Right atrium auricular region (tissue), 2 donors: ENCODE data around the gene PDSS2. TPM values are rescaled to one million over a fixed set of nuclear protein-coding genes. Genes with fewer than 3 reads are reported as not detected.
"Not testable (repeated sequence)": the region's sequence is repeated elsewhere in the genome, so short reads cannot be mapped to it uniquely, and the experiment has no call there.

Experiments
- DNase-seq: peaks from one replicate; pipeline ENCODE4 v3.0.0-alpha.2; 2019; ENCODE audit warnings: low spot score
- H3K27ac ChIP-seq, 2 donors: fragments of 200-600 bp; sonication (generic); 1 replicate in 1 of 2; 2 replicates in 1 of 2; pipeline ENCODE4 v1.5.1; 2016 to 2019
- H3K27me3 ChIP-seq, 2 donors: fragments of 200-600 bp; sonication (generic); one replicate each; pipeline versions ENCODE4 v1.5.1 to v1.6.0; 2017 to 2019
- H3K36me3 ChIP-seq: fragments of 200-600 bp; sonication (generic); one replicate; pipeline ENCODE4 v1.5.1; 2016
- H3K4me1 ChIP-seq, 2 donors: fragments of 200-600 bp; sonication (generic); one replicate each; pipeline versions ENCODE4 v1.5.1 to v1.6.0; 2017 to 2019
- H3K4me3 ChIP-seq, 2 donors: fragments of 200-600 bp; sonication (generic); 1 replicate in 1 of 2; 2 replicates in 1 of 2; pipeline ENCODE4 v1.5.1; 2017 to 2019; ENCODE audit warnings: mild to moderate bottlenecking in 1 of 2, moderate library complexity in 1 of 2
- H3K9me3 ChIP-seq, 2 donors: fragments of 200-600 bp; sonication (generic); one replicate each; pipeline ENCODE4 v1.5.1; 2019
- CTCF ChIP-seq, 2 donors: fragments of 200-600 bp; sonication (generic); IDR thresholded peaks; one replicate each; pipeline ENCODE4 v1.5.1; 2019; ENCODE audit warnings: antibody characterized with exemption in 2 of 2
- total RNA-seq, 2 donors: library from RNA; depleted of rRNA; stranded (reverse); fragments of >200 nt; gene quantifications; one replicate each; pipeline ENCODE4 v1.1.0, GENCODE V29; 2016

Gene PDSS2
- total RNA-seq, 2 donors from 2014 or later: 8.8 to 18.2 TPM

GRCh38 chr6:107123501-107123900 lies 335.9 kb downstream of the PDSS2 start:
- DNase-seq: no peak
- H3K4me1 ChIP-seq: no peaks in the 10 kb centered on the region
- H3K4me3 ChIP-seq: no peak overlapping the region
- no peaks in the 10 kb centered on the region for H3K27me3 ChIP-seq
- H3K36me3 ChIP-seq: no peaks in the 10 kb centered on the region
- no peak overlapping the region for H3K27ac ChIP-seq
- no peak for TF ChIP-seq CTCF (IDR thresholded peaks at IDR 0.05)
- H3K9me3 ChIP-seq: no peaks in the 10 kb centered on the region

DNA sequence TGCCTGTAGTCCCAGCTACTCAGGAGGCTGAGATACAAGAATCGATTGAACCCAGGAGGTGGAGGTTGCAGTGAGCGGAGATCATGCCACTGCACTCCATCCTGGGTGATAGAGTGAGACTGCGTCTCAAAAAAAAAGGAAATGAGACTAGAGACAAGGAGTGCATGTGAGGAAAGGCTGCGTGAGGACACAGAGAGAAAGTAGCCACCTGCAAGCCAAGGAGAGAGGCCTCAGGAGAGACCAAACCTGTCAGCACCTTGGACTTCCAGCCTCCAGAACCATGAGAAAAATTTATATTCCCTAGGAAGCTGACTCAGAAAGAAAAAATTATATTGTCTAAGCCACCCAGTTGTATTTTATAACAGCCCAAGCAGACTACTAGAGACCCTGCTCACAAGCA lies 336.6 kb downstream of the PDSS2 start:
- no peaks in the 10 kb centered on the region for H3K36me3 ChIP-seq
- no peak overlapping the region for H3K4me3 ChIP-seq
- DNase-seq: no peak

DNA sequence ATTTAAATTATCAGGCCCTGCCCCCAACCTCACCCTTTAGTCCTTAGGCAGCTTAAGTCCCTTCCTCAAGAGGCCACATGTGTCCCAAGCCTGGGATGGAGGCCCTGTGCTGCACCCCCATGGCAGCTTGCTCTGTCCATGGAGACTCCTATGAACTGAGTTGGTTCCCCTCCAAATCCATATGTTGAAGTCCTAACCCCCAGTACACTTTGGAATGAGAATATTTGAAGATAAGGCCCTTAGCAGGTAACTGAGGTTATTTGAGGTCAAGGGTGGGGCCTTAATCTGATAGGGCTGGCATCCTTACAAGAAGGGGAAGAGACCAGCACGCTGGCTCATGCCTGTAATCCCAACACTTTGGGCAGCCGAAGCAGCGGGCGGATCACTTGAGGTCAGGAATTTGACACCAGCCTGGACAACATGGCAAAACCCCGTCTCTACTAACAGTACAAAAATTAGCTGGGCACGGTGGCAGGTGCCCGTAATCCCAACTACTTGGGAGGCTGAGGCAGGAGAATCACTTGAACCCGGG lies 337.3 kb downstream of the PDSS2 start:
- TF ChIP-seq CTCF (IDR thresholded peaks at IDR 0.05): no peak
- H3K36me3 ChIP-seq: no peaks in the 10 kb centered on the region
- no peaks in the 10 kb centered on the region for H3K9me3 ChIP-seq

More for the DNA sequence above, 336.6 kb downstream of the PDSS2 start:
- Histone ChIP-seq H3K27me3 (no peaks in the 10 kb centered on the region), H3K27ac (no peak overlapping the region), H3K9me3 (no peaks in the 10 kb centered on the region), H3K4me1 (no peaks in the 10 kb centered on the region)
- TF ChIP-seq CTCF (IDR thresholded peaks at IDR 0.05): no peak

DNA sequence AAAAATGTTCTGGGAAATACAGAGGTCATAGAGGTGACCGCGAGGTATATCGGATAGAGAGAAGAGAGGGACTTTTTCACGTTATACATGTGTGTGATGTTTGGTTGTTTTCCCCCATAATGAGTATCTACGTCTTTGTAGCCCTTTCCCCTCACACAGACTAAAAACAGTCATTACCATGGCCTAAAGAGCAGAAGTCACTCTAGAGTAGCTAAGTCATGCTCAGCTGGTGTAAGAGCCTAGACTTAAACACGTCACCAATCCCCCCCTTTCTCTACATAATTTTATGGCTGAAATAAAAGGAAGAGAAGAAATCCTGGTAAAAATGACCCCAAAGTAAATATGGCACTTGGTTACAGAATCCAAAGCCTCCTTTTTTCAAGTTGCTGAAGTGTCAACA lies 338.1 kb downstream of the PDSS2 start:
- TF ChIP-seq CTCF (IDR thresholded peaks at IDR 0.05): no peak
- Histone ChIP-seq H3K27me3 (no peaks in the 10 kb centered on the region), H3K36me3 (no peaks in the 10 kb centered on the region), H3K27ac (no peak overlapping the region), H3K4me3 (no peak overlapping the region), H3K9me3 (no peaks in the 10 kb centered on the region), H3K4me1 (peaks cover 0 to 6% of the 10 kb centered on the region in 2 donors)
- DNase-seq: no peak

More for the DNA sequence above, 337.3 kb downstream of the PDSS2 start:
- no peak for DNase-seq
- Histone ChIP-seq H3K4me3 (no peak overlapping the region), H3K27ac (no peak overlapping the region), H3K4me1 (no peaks in the 10 kb centered on the region), H3K27me3 (no peaks in the 10 kb centered on the region)

DNA sequence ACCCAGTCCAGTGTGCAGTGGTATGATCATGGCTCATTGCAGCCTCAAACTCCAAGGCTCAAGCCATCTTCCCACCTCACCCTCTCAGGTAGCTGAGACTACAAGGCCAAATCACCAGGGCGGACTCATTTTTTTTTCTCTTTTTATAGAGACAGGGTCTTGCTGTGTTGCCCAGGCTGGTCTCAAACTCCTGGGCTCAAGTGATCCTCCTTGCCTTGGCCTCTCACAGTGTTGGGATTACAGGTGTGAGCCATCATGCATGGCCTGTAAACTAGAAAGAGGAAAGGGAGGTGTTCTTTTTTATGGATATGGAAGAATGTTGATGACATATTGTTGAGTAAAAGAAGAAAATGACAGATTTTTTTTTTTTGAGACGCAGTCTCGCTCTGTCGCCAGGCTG lies 339.0 kb downstream of the PDSS2 start:
- Histone ChIP-seq H3K27me3 (no peaks in the 10 kb centered on the region), H3K27ac (no peak overlapping the region), H3K36me3 (no peaks in the 10 kb centered on the region), H3K4me3 (no peak overlapping the region), H3K4me1 (peaks cover 0 to 13% of the 10 kb centered on the region in 2 donors), H3K9me3 (no peaks in the 10 kb centered on the region)
- DNase-seq: no peak
- no peak for TF ChIP-seq CTCF (IDR thresholded peaks at IDR 0.05)

- H3K4me3 ChIP-seq: no peak overlapping the region
- H3K36me3 ChIP-seq: no peaks in the 10 kb centered on the region
- H3K27me3 ChIP-seq: no peaks in the 10 kb centered on the region
- no peak overlapping the region for H3K27ac ChIP-seq
- TF ChIP-seq CTCF (IDR thresholded peaks at IDR 0.05): no peak
- no peak for DNase-seq
- H3K4me1 ChIP-seq: peaks cover 0 to 14% of the 10 kb centered on the region in 2 donors
- no peaks in the 10 kb centered on the region for H3K9me3 ChIP-seq
These were observed 340.4 kb downstream of the PDSS2 start for GRCh38 chr6:107118976-107119375.

DNA sequence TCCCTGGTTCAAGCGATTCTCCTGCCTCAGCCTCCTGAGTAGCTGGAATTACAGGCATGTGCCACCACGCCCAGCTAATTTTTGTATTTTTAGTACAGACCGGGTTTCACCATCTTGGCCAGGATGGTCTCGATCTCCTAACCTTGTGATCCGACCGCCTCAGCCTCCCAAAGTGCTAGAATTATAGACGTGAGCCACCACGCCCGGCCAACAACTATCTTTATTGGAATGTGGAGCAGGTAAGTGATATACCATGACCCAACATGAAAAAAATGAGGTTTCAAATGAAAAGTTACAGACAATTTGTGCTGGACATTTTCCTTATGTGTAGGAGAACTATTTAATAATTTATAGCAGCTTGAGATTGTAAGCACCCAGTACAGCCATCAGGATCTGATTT lies 340.8 kb downstream of the PDSS2 start:
- not testable (repeated sequence) for H3K27me3 ChIP-seq, H3K9me3 ChIP-seq, H3K36me3 ChIP-seq, DNase-seq, H3K27ac ChIP-seq, H3K4me3 ChIP-seq
- H3K4me1 ChIP-seq: peaks cover 0 to 19% of the 10 kb centered on the region in 2 donors
